CD1c-positive myeloid dendritic cell (primary cell): ENCODE measurements around the gene SLC27A5.
"Not testable (repeated sequence)": the region's sequence is repeated elsewhere in the genome, so short reads cannot be mapped to it uniquely, and the experiment has no call there.

Experiments used
- DNase-seq: peaks from one replicate; pipeline ENCODE4 v3.0.0-alpha.2; 2016; ENCODE audit errors: extremely low spot score

SLC27A5 gene

GRCh38 chr19:58550362-58551122 lies 38.8 kb upstream of the SLC27A5 start:
- DNase-seq, result no peak

- no peak for DNase-seq
Measured at GRCh38 chr19:58549664-58550361, 38.0 kb upstream of the SLC27A5 start.

- DNase-seq, result no peak
Measured at GRCh38 chr19:58548859-58549663, 37.3 kb upstream of the SLC27A5 start.

GRCh38 chr19:58547323-58548312 lies 35.8 kb upstream of the SLC27A5 start:
- DNase-seq, result no peak

GRCh38 chr19:58546019-58546530 lies 34.3 kb upstream of the SLC27A5 start:
- DNase-seq, result no peak

GRCh38 chr19:58545286-58546018 lies 33.7 kb upstream of the SLC27A5 start:
- DNase-seq, result no peak

- no peak for DNase-seq
Measured at GRCh38 chr19:58544591-58545285, 32.9 kb upstream of the SLC27A5 start.

GRCh38 chr19:58543826-58544590 lies 32.2 kb upstream of the SLC27A5 start, which contains the start of gene TRIM28:
TRIM28 (plus strand) TSS chr19:58544064; CDS start chr19:58544758, 694 bp downstream.
- DNase-seq, result peak; percentile 99

GRCh38 chr19:58542641-58543372 lies 31.0 kb upstream of the SLC27A5 start:
- not testable (repeated sequence) for DNase-seq

- not testable (repeated sequence) for DNase-seq
Measured at GRCh38 chr19:58539169-58539559, 27.4 kb upstream of the SLC27A5 start.

GRCh38 chr19:58538257-58539168 lies 26.7 kb upstream of the SLC27A5 start:
- peak; percentile 7 for DNase-seq

- no peak for DNase-seq
Measured at GRCh38 chr19:58536852-58537798, 25.3 kb upstream of the SLC27A5 start.

- DNase-seq, result no peak
Measured at GRCh38 chr19:58535857-58536256, 24.1 kb upstream of the SLC27A5 start.

- DNase-seq, result no peak
Measured at GRCh38 chr19:58531034-58531840, 19.4 kb upstream of the SLC27A5 start.

GRCh38 chr19:58529405-58529804 lies 17.6 kb upstream of the SLC27A5 start:
- DNase-seq, result no peak
